HepG2 (cell line): ENCODE measurements around the gene SURF2. TPM values are rescaled to one million over a fixed set of nuclear protein-coding genes. Genes with fewer than 3 reads are reported as not detected.

Experiments used
- ATF7-NPFF ChIP-seq: sonication (generic); formaldehyde crosslinking; IDR thresholded peaks from 2 replicates; pipeline ENCODE4 v1.8.1; 2023; ENCODE audit warnings: mild to moderate bottlenecking, low read depth, missing genetic modification reagents, moderate library complexity
- CBFB ChIP-seq: sonication (generic); formaldehyde crosslinking; IDR thresholded peaks from 2 replicates; pipeline ENCODE4 v1.4.0; 2020; ENCODE audit warnings: missing genetic modification reagents
- EED ChIP-seq: sonication (generic); formaldehyde crosslinking; IDR thresholded peaks from 2 replicates; pipeline ENCODE4 v1.5.0; 2020; ENCODE audit warnings: mild to moderate bottlenecking, missing genetic modification reagents
- ETV5 ChIP-seq: IDR thresholded peaks from 2 replicates; pipeline ENCODE4 v1.6.1; 2018; ENCODE audit warnings: missing biosample characterization, missing genetic modification reagents, inconsistent platforms, borderline replicate concordance
- FLYWCH1 ChIP-seq: sonication (generic); formaldehyde crosslinking; IDR thresholded peaks from 2 replicates; pipeline ENCODE4 v1.8.1; 2023; ENCODE audit warnings: mild to moderate bottlenecking, missing genetic modification reagents
- FOXP1 ChIP-seq, 2 experiments: fragments of 450-650 bp in 1 of 2; IDR thresholded peaks; 2 replicates each; pipeline ENCODE4 v1.6.1; 2017 to 2018; ENCODE audit warnings: antibody characterized with exemption in 1 of 2
- MBNL3 ChIP-seq: fragments of 250-450 bp; sonication (Bioruptor Pico); conservative IDR thresholded peaks from 2 replicates; pipeline ENCODE4 v1.8.0; 2022; ENCODE audit warnings: mild to moderate bottlenecking, inconsistent platforms
- SSRP1 ChIP-seq: IDR thresholded peaks from 2 replicates; pipeline ENCODE4 v1.6.1; 2016; ENCODE audit warnings: control low read depth
- TAF1 ChIP-seq: sonication (generic); formaldehyde crosslinking; IDR thresholded peaks from 2 replicates; pipeline ENCODE4 v1.4.0; 2020; ENCODE audit warnings: missing genetic modification reagents
- ZBTB7B ChIP-seq: sonication (generic); formaldehyde crosslinking; IDR thresholded peaks from 2 replicates; pipeline ENCODE4 v1.4.0; 2020; ENCODE audit warnings: missing genetic modification reagents
- ZNF383 ChIP-seq: sonication (generic); formaldehyde crosslinking; IDR thresholded peaks from 2 replicates; pipeline ENCODE4 v1.4.0; 2020; ENCODE audit warnings: missing genetic modification reagents, mild to moderate bottlenecking, borderline replicate concordance
- ZNF670 ChIP-seq: sonication (generic); formaldehyde crosslinking; IDR thresholded peaks from 2 replicates; pipeline ENCODE4 v1.8.0; 2022; ENCODE audit warnings: mild to moderate bottlenecking, missing genetic modification reagents, borderline replicate concordance
- ZSCAN22 ChIP-seq: sonication (generic); formaldehyde crosslinking; IDR thresholded peaks from 2 replicates; pipeline ENCODE4 v1.4.0; 2020; ENCODE audit warnings: mild to moderate bottlenecking, missing genetic modification reagents
- polyA plus RNA-seq, 8 experiments: library from polyadenylated mRNA; depleted of rRNA in 3 of 8; stranded (reverse) in 7 of 8; unstranded in 1 of 8; fragments of >200 nt; fragmentation: Illumina TruSeq in 4 of 8; extraction: Trizol in 4 of 8; gene quantifications; 2 replicates each; pipeline versions ENCODE4 v1.2.1 to v1.2.3, GENCODE V29; 2011 to 2016; ENCODE audit warnings: low read depth in 4 of 8, missing spikeins in 1 of 8, mixed read lengths in 1 of 8; ENCODE audit not compliant: insufficient read depth in 1 of 8
- total RNA-seq, 5 experiments: library from RNA; depleted of rRNA; stranded (reverse); fragments of >200 nt; fragmentation: Illumina TruSeq; extraction: Trizol; gene quantifications; 2 replicates each; pipeline ENCODE4 v1.2.3, GENCODE V29; 2016; ENCODE audit warnings: low read depth in 1 of 5
- TF ChIP-seq, protein P1 (sequence below): sonication (generic); formaldehyde crosslinking; IDR thresholded peaks from 2 replicates; pipeline ENCODE4 v1.5.1; 2020; ENCODE audit warnings: missing genetic modification reagents, mild to moderate bottlenecking, borderline replicate concordance
- TF ChIP-seq, protein P2 (sequence below): sonication (generic); formaldehyde crosslinking; IDR thresholded peaks from 2 replicates; pipeline ENCODE4 v1.4.0; 2020; ENCODE audit warnings: mild to moderate bottlenecking, missing genetic modification reagents

SURF2 gene
- total and polyA plus RNA-seq, 2 of the 13 experiments (the other 11 are each of a cell fraction or from before 2014, with no cell fraction given): 6.3 to 13.6 TPM

GRCh38 chr9:133347985-133348717 lies 8.2 kb upstream of the SURF2 start, which contains the start of the genes MED22 and RPL7A (continued):
- TF ChIP-seq TAF1 (CRISPR knock-in tag): peak; percentile 100
- TF ChIP-seq CBFB: no peak
- TF ChIP-seq ZNF670: peak; percentile 5; the same call in 1 of the 2 replicates
- TF ChIP-seq EED (CRISPR knock-in tag): no peak
- TF ChIP-seq FOXP1 (IDR thresholded peaks at IDR 0.05): no peak
- TF ChIP-seq FOXP1 (CRISPR knock-in tag; IDR thresholded peaks at IDR 0.05): no peak
- TF ChIP-seq ZNF383 (CRISPR knock-in tag): no peak
- TF ChIP-seq ZSCAN22: no peak
- TF ChIP-seq ETV5: peak; percentile 66
- no peak; the same call in 1 of the 2 replicates for TF ChIP-seq FLYWCH1 (CRISPR knock-in tag)
- TF ChIP-seq, protein P1, sequence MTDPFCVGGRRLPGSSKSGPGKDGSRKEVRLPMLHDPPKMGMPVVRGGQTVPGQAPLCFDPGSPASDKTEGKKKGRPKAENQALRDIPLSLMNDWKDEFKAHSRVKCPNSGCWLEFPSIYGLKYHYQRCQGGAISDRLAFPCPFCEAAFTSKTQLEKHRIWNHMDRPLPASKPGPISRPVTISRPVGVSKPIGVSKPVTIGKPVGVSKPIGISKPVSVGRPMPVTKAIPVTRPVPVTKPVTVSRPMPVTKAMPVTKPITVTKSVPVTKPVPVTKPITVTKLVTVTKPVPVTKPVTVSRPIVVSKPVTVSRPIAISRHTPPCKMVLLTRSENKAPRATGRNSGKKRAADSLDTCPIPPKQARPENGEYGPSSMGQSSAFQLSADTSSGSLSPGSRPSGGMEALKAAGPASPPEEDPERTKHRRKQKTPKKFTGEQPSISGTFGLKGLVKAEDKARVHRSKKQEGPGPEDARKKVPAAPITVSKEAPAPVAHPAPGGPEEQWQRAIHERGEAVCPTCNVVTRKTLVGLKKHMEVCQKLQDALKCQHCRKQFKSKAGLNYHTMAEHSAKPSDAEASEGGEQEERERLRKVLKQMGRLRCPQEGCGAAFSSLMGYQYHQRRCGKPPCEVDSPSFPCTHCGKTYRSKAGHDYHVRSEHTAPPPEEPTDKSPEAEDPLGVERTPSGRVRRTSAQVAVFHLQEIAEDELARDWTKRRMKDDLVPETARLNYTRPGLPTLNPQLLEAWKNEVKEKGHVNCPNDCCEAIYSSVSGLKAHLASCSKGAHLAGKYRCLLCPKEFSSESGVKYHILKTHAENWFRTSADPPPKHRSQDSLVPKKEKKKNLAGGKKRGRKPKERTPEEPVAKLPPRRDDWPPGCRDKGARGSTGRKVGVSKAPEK (CRISPR knock-in tag): no peak; the same call in 1 of the 2 replicates
- TF ChIP-seq MBNL3 (CRISPR knock-in tag): no peak
- TF ChIP-seq SSRP1 (CRISPR knock-in tag): no peak
- TF ChIP-seq ATF7-NPFF: peak; percentile 83
- no peak for TF ChIP-seq ZBTB7B (CRISPR knock-in tag)
- TF ChIP-seq, protein P2, sequence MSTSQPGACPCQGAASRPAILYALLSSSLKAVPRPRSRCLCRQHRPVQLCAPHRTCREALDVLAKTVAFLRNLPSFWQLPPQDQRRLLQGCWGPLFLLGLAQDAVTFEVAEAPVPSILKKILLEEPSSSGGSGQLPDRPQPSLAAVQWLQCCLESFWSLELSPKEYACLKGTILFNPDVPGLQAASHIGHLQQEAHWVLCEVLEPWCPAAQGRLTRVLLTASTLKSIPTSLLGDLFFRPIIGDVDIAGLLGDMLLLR (CRISPR knock-in tag): no peak
